ENCODE data around the gene IDH1.

DNA sequence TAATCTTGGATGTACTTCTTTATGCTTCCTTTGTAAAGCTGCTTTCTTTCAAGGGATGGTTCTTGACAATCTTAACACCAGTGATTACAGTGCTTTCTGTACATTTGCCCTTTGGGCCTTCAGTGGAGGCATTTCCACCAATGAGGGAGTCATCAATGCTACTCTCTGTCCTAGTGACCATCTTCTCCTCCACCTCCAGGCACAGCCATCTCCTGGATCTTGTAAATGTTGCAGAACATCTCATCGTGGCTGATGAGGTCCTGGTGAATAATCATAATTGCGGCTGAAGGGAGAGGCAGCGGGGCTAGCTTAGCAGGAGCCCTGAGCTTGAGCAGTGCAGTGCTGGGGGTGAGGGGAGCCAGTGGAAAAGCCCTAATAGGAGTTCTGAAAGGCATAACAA, 32.5 kb downstream of the IDH1 start:
- TF ChIP-seq, protein P1, sequence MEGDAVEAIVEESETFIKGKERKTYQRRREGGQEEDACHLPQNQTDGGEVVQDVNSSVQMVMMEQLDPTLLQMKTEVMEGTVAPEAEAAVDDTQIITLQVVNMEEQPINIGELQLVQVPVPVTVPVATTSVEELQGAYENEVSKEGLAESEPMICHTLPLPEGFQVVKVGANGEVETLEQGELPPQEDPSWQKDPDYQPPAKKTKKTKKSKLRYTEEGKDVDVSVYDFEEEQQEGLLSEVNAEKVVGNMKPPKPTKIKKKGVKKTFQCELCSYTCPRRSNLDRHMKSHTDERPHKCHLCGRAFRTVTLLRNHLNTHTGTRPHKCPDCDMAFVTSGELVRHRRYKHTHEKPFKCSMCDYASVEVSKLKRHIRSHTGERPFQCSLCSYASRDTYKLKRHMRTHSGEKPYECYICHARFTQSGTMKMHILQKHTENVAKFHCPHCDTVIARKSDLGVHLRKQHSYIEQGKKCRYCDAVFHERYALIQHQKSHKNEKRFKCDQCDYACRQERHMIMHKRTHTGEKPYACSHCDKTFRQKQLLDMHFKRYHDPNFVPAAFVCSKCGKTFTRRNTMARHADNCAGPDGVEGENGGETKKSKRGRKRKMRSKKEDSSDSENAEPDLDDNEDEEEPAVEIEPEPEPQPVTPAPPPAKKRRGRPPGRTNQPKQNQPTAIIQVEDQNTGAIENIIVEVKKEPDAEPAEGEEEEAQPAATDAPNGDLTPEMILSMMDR (IDR thresholded peaks at IDR 0.05): no peak
- no peak for TF ChIP-seq POLR2AphosphoS5 (IDR thresholded peaks at IDR 0.05)
- TF ChIP-seq POLR2A (IDR thresholded peaks at IDR 0.05): no peak

Measured in gastroesophageal sphincter (tissue), 3 donors.